RWPE2 (cell line): Measurements from ENCODE around the gene KIRREL3.

Experiments
- ATAC-seq: fragments of 200-7000 bp; cut with Tn5 transposase; 3 replicates; pipeline ENCODE4 v1.9.1; 2021; ENCODE audit warnings: low read depth
- DNase-seq: peaks from one replicate; pipeline ENCODE4 v3.0.0-alpha.2; 2020; ENCODE audit warnings: low spot score
- H3K27ac ChIP-seq: fragments of 450-650 bp; 2 replicates; pipeline ENCODE4 v1.5.1; 2017; ENCODE audit warnings: mild to moderate bottlenecking; ENCODE audit not compliant: poor library complexity, severe bottlenecking
- H3K27me3 ChIP-seq: fragments of 250-450 bp; sonication (Bioruptor Pico); 2 replicates; pipeline ENCODE4 v1.5.1; 2021; ENCODE audit warnings: mild to moderate bottlenecking, moderate library complexity; ENCODE audit not compliant: insufficient read depth, poor library complexity, severe bottlenecking
- H3K36me3 ChIP-seq: fragments of 250-450 bp; sonication (Bioruptor Pico); 2 replicates; pipeline ENCODE4 v1.5.1; 2020; ENCODE audit warnings: low read depth, mild to moderate bottlenecking, moderate library complexity
- H3K4me1 ChIP-seq: fragments of 250-450 bp; sonication (Bioruptor Pico); 2 replicates; pipeline ENCODE4 v1.5.1; 2021; ENCODE audit warnings: mild to moderate bottlenecking, moderate library complexity; ENCODE audit not compliant: insufficient read depth, poor library complexity, severe bottlenecking
- H3K4me3 ChIP-seq: fragments of 250-450 bp; sonication (Bioruptor Pico); 2 replicates; pipeline ENCODE4 v1.5.1; 2021; ENCODE audit warnings: mild to moderate bottlenecking, moderate library complexity; ENCODE audit not compliant: severe bottlenecking
- H3K9me3 ChIP-seq: fragments of 250-450 bp; sonication (Bioruptor Pico); 2 replicates; pipeline ENCODE4 v1.5.1; 2021; ENCODE audit warnings: mild to moderate bottlenecking, moderate library complexity; ENCODE audit not compliant: severe bottlenecking
- TF ChIP-seq, protein P1 (sequence below): fragments of 450-650 bp; IDR thresholded peaks from one replicate; pipeline ENCODE4 v1.5.1; 2017; ENCODE audit warnings: mild to moderate bottlenecking, moderate library complexity; ENCODE audit not compliant: poor library complexity, severe bottlenecking

KIRREL3 gene

DNA sequence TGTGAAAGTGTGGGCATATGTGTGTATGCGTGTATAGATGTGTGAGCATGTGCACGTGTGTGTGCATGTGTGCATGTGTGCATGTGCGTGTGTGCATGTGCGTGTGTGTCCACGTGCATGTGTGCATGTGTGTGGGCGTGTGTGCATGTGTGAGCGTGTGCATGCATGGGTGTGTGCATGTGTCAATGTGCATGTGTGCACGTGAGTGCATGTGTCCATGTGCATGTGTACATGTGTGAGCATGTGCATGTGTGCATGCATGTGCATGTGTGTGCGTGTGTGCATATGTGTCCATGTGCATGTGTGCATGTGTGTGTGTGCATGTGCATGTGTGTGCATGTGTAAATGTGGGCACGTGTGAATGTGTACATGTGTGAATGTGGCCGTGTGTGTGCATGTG lies 549.8 kb downstream of the KIRREL3 start:
- ATAC-seq: no peak
- no peaks in the 10 kb centered on the region for H3K4me1 ChIP-seq

DNA sequence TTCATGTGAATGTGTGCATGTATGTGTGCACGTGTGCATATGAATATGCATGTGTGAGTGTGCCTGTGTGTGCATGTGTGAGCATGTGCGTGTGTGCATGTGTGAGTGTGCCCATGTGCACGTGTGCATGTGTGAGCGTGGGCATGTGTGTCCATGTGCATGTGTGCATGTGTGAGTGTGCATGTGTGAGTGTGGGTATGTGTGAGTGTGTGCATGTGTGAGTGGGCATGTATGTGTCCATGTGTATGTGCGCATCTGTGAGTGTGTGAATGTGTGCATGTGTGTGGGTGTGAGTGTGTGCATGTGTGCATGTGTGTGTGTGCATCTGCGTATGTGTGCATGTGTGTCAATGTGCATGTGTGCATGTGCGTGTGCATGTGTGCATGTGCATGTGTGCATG lies 550.4 kb downstream of the KIRREL3 start:
- TF ChIP-seq, protein P1, sequence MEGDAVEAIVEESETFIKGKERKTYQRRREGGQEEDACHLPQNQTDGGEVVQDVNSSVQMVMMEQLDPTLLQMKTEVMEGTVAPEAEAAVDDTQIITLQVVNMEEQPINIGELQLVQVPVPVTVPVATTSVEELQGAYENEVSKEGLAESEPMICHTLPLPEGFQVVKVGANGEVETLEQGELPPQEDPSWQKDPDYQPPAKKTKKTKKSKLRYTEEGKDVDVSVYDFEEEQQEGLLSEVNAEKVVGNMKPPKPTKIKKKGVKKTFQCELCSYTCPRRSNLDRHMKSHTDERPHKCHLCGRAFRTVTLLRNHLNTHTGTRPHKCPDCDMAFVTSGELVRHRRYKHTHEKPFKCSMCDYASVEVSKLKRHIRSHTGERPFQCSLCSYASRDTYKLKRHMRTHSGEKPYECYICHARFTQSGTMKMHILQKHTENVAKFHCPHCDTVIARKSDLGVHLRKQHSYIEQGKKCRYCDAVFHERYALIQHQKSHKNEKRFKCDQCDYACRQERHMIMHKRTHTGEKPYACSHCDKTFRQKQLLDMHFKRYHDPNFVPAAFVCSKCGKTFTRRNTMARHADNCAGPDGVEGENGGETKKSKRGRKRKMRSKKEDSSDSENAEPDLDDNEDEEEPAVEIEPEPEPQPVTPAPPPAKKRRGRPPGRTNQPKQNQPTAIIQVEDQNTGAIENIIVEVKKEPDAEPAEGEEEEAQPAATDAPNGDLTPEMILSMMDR: no peak
- no peaks in the 10 kb centered on the region for H3K4me1 ChIP-seq
- no peak for ATAC-seq

More for the DNA sequence above, 549.8 kb downstream of the KIRREL3 start:
- no peak overlapping the region for H3K4me3 ChIP-seq
- H3K27me3 ChIP-seq: no peaks in the 10 kb centered on the region
- H3K36me3 ChIP-seq: no peaks in the 10 kb centered on the region
- H3K9me3 ChIP-seq: no peaks in the 10 kb centered on the region
- DNase-seq: no peak
- no peak overlapping the region for H3K27ac ChIP-seq
- TF ChIP-seq, protein P1: no peak

GRCh38 chr11:126446581-126446980 lies 554.0 kb downstream of the KIRREL3 start:
- no peaks in the 10 kb centered on the region for H3K9me3 ChIP-seq
- TF ChIP-seq, protein P1: no peak
- H3K27me3 ChIP-seq: no peaks in the 10 kb centered on the region
- no peaks in the 10 kb centered on the region for H3K4me1 ChIP-seq
- H3K27ac ChIP-seq: no peak overlapping the region
- no peak for ATAC-seq
- no peak for DNase-seq
- no peaks in the 10 kb centered on the region for H3K36me3 ChIP-seq
- H3K4me3 ChIP-seq: no peak overlapping the region

More for the DNA sequence above, 550.4 kb downstream of the KIRREL3 start:
- no peak for DNase-seq
- Histone ChIP-seq H3K4me3 (no peak overlapping the region), H3K9me3 (no peaks in the 10 kb centered on the region), H3K27ac (no peak overlapping the region), H3K27me3 (no peaks in the 10 kb centered on the region), H3K36me3 (no peaks in the 10 kb centered on the region)

DNA sequence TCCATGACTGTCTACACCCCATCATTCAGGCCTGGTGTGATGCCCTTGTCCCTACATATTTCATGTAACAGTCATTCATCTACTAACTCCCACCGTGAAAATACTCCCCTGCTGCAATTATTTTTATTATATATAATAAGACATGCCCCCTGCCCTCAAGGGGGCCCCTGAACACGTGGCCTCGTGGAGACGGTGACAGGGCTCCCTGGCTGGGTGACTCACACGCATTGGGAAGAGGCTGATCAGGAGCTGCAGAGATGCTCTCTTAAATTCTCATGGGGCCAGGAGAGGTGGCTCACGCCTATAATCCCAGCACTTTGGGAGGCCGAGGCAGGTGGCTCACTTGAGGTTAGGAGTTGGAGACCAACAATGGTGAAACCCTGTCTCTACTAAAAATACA lies 556.5 kb downstream of the KIRREL3 start:
- TF ChIP-seq, protein P1: no peak
- no peak for DNase-seq
- Histone ChIP-seq H3K9me3 (no peaks in the 10 kb centered on the region), H3K4me1 (no peaks in the 10 kb centered on the region), H3K4me3 (no peak overlapping the region), H3K36me3 (no peaks in the 10 kb centered on the region), H3K27me3 (no peaks in the 10 kb centered on the region), H3K27ac (no peak overlapping the region)
- no peak for ATAC-seq

DNA sequence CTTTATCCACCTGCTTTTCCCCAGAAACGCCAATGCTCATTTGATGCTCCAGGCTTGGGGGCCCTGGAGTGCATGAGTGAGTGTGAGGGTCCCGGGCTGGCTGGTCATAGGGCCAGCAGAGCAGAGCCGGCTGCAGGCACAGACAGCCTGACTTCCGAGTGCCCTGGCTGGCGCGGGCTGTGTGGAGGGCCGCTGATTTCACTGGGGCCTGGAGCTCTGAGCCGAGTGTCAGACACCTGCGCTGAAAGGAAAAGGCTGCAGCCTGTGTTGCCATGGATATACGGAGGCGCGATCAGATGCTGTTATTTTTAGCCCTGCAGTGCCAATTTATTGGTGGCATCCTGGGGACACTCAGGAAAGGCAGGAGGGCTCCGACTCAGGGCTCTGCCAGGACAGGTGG lies 557.5 kb downstream of the KIRREL3 start:
- H3K27me3 ChIP-seq: no peaks in the 10 kb centered on the region
- TF ChIP-seq, protein P1: no peak
- DNase-seq: no peak
- H3K4me3 ChIP-seq: no peak overlapping the region
- no peaks in the 10 kb centered on the region for H3K36me3 ChIP-seq
- no peak for ATAC-seq
- no peaks in the 10 kb centered on the region for H3K9me3 ChIP-seq
- H3K27ac ChIP-seq: no peak overlapping the region
- no peaks in the 10 kb centered on the region for H3K4me1 ChIP-seq
